Raji (cell line): ENCODE data around the gene KRT8.

Source experiments
- POLR2A ChIP-seq: IDR thresholded peaks from 2 replicates; pipeline ENCODE4 v1.6.1; 2011; ENCODE audit warnings: low read depth, low read length, control low read depth; ENCODE audit not compliant: insufficient read depth

The KRT8 gene

DNA sequence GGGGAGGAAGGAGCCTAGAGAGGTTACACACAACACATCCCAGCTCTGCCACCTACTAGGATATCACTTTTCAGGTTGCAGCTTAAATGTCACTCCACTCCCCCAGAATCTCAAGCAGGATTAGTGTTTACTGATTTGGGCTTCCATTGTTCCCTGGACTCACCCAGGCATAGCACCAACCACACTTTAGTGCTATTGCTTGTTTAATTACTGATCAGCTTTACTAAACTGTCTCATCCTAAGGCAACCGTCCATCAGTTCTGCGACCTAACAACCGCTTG, 38.0 kb upstream of the KRT8 start:
- no peak for TF ChIP-seq POLR2A

DNA sequence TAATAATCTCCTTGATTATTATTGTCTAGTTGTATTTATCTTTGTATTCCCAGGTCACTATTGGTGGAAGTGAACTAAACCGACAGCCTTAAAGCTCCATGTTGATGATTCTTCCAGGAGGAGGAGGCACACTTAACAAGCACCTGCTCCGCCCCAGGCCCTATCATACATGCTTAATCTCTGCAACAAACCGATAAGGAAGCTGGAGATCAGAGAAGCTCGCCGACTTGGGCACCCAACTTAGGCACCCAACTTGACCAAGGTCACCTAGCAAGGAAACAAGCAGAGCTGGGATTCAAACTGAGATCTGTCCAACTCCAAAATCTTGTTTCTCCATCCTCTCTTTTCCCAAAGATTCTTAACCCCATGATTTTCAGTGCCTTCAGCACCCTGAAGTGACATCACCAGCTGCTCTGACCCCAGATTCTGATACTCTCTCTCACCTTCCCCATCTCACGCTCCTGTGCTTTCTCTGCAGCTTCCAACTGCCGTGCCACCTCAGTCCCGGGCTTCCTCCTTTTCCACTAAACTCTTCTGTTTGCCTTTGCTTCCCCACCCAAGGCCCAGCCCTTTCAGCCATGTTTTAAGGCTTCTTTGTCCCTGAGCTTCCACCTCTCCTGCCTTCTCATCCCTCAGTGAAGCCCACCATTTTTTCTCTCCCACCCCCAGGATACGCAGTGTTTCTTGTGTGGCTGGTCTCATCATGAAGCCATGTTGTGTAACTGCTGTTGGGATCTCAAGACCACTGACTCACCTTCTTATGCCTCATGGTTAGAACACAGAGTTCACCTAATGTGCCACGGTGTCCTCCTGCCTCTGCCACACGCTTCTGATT, 37.4 kb upstream of the KRT8 start:
- no peak for TF ChIP-seq POLR2A

GRCh38 chr12:52929538-52929937, 24.7 kb upstream of the KRT8 start:
- TF ChIP-seq POLR2A, result no peak

DNA sequence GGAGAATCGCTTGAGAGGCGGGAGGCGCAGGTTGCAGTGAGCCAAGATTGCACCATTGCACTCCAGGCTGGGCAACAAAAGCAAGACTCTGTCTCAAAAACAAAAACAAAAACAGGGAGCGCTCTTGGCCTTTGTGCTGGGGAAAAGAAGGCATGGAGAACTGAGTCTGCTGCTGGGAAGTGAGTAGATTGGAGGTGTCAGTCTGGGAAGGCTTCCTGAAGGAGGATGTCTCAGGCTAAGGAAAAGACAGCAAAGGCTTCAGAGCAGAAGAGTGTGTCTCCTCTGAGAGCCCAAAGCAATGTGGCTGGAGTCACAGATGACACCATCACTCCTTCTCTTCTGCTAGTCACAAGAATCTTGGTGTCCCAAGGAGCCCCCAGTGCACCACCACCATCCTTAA, 23.1 kb upstream of the KRT8 start:
- no peak for TF ChIP-seq POLR2A

- no peak for TF ChIP-seq POLR2A
Measured at GRCh38 chr12:52926596-52927234, 21.8 kb upstream of the KRT8 start.

- no peak for TF ChIP-seq POLR2A
Measured at GRCh38 chr12:52925717-52926595, 21.1 kb upstream of the KRT8 start.

DNA sequence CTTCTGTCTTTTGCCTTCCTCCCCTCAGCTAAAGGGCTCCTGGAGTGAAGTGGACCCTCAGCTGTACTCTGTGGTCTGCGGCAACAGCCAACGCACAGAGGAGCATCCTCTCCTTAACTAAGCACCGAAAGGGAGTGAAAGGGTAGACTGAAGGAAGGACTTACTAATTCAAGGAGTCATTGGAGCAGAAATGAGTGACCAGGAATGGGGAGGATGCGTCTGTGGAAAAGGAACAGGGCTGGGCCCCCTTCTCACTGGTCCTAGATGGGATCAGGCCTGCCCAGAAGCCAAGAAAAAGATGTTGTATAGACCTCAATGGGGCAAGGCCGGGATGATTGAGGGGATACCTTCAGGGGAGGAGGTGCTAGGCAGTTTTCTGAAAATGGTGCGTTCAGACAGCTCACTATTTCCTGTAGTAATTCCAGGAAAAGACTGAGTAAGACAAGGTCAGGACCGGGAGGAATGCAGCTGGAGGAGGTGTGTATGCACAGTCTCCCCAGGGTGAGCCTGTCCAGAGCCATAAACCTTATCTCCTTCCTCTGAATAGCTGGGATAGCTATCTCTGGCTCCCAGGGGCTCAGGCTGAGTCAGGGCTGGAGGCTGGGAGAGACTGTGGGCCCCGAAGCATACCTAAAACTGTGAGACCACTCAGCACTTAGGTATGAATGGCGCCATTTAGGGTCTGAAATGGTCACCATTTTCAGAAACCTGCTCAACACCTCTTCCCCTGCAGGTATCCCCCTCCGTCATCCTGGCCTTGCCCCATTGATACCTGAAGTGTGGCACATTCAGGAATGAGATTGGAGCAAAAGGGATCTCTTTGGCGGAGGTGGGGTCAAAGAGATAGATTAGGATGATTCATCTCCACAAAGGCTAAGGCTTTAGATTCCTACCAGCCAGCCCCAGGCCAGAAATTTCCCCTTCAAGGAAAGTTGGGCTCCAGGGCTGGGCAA, 20.2 kb upstream of the KRT8 start:
- no peak for TF ChIP-seq POLR2A

- no peak for TF ChIP-seq POLR2A
Measured at GRCh38 chr12:52921488-52922165, 16.8 kb upstream of the KRT8 start.

GRCh38 chr12:52920937-52921336, 16.1 kb upstream of the KRT8 start:
- TF ChIP-seq POLR2A, result no peak

DNA sequence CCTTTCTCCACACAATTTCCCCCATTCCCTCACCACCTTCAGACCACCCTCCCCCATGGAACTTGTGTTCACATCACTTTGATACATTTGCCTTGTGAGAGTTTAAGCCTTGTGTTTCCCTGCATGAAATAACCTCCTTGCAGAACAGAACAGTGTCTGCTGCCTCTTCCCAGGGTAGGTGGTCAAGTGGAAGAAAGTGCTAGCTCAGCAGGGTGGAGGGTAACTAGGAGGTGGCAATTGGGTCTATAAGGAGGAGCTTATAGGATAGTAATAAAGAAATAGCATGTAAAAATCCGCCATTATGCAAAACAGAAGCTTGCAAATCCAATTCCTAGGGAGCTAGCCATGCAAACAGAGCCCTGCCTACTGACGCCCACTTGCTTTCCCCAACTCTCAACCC, 13.9 kb upstream of the KRT8 start:
- TF ChIP-seq POLR2A, result no peak

DNA sequence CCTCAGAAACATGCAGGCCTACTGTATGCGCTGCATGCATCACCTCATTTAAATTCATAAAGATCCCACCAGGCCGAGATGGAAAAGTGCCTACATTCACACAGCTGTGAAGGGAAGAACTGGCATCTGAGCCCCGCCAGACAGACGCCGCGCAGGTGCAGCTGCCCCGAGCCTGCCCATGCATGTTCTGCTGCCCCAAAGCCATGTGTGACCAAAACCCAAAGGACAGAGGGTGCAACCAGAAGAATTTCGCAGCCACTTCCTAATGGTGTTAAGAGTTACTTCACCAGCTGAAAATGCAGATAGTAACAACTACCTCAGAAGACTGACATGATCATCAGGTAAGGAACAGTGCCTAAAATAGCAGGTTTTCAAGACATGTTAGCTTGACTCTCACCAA, 13.5 kb upstream of the KRT8 start:
- TF ChIP-seq POLR2A, result no peak

DNA sequence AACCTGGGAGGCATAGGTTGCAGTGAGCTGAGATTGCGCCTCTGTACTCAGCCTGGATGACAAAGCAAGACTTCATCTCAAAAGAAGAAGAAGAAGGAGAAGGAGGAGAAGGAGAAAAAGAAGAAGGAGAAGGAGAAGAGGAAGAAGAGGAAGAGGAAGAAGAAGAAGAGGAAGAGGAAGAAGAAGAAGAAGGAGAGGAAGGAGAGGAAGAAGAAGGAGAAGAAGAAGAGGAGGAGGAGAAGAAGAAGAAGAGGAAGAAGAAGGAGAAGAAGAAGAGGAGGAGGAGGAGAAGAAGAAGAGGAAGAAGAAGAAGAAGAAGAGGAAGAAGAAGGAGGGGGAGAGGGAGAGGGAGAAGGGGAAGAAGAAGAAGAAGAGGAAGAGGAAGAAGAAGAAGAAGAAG, 12.9 kb upstream of the KRT8 start:
- no peak for TF ChIP-seq POLR2A

- TF ChIP-seq POLR2A, result no peak
Measured at GRCh38 chr12:52916216-52916615, 11.3 kb upstream of the KRT8 start.

DNA sequence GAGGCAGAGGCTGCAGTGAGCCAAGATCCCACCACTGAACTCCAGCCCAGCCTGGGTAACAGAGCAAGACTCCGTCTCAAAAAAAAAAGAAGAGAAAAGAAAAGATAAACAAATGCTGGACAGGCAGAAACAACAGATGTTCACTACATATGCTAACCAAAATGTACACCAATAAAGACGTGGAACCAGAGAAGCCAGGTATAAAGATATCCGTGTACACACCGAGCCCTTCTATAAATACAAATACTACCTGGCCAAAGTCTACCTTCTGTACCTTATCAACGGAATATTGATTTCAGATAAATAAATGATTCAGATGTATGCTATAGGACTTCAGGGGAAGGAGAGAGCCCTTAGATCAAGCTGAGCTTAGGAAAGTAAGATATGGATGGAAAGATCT, 10.8 kb upstream of the KRT8 start:
- TF ChIP-seq POLR2A, result no peak
